Measurements from ENCODE around the gene SUSD1.

The SUSD1 gene

DNA sequence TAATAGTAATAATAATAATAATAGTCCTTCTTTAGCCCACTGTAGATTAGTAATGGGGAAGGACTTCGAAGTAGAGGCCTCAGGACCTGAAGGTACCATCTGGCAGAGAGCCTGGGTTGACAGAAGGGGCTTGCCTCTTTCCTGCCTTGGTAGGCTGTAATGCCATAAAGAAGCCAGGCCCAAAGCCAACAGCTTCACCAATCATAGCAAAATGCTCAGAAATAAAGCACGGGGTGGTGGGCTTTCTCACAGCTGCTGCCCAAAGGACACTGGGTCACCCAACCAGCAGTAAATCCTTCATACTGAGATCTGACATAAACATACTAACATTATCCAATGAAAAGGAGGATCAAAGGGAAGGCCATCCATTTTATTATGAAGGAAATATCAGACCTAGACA, 70.7 kb downstream of the SUSD1 start:
- in situ Hi-C loops (cut with MboI; ENCODE audit: low sequenced_read_pairs) = no loop called here

DNA sequence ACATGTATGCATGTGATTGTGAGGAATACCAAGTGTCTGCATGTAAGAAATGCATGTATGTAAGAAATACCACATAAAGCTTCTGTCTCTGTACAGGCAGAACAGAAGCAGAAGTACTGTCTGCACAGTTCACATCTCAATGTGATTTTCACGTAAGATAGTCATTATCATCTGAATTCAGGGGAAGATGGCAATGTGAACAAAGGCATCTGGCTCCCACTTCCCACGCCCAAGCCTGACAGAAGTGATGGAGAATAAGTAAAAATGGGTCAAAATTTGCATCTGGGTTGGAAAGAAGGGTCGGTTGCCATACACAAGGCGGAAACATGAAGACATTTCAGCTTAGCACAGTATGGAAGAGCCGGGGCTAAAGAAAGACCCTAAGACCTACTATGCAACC, 71.7 kb downstream of the SUSD1 start:
- in situ Hi-C loops (cut with MboI; ENCODE audit: low sequenced_read_pairs) = no loop called here

DNA sequence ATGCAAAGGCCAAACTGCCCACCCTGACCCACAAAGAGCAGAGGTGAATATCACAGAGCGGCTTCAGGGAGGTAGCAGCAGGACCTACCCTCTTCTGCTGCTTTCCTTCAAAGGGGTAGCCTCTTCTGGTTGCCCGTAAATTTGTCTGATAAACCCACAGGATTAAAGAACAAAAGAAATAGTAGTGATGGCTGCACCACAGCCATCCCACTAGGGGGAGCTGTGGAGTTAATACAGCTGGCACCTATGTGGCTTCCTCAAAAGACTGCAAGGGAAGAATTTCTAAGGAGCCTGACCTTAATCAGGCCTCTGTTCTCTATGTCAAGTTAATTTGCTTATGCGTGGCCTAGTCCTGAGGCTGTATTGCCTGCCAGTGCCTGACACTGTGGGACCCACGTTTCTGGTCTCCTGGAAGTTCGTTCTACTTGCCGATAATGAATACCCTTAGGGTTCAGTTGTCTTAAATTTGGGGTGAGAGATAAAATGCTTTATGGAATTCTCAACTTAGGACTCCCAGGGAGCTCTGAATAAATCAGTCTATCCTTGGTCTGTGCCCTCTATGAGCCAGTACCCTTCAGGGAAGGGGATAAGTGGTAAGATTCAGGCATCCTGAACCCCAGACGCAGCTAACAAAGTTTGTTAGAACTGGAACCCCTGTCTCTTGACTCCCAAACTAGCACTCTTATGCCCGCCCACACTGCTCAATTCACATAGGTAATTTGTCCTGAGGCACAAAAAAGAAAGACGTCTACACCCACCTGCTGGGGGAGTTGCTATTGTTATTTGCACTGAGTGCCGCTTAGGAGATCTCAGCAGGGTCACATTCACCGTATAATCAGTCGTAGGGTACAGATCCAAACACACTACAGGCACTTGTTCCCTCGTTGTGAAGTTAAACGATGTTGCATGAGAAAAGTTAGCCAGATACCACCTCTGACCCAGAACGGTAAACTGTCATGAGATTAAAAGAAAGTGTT, 77.1 kb downstream of the SUSD1 start:
- in situ Hi-C loops (cut with MboI; ENCODE audit: low sequenced_read_pairs) = loop anchor here (25.0 kb wide), 2 partner anchors 689 to 789 kb away; partner anchors contain the start of gene SLC46A2

DNA sequence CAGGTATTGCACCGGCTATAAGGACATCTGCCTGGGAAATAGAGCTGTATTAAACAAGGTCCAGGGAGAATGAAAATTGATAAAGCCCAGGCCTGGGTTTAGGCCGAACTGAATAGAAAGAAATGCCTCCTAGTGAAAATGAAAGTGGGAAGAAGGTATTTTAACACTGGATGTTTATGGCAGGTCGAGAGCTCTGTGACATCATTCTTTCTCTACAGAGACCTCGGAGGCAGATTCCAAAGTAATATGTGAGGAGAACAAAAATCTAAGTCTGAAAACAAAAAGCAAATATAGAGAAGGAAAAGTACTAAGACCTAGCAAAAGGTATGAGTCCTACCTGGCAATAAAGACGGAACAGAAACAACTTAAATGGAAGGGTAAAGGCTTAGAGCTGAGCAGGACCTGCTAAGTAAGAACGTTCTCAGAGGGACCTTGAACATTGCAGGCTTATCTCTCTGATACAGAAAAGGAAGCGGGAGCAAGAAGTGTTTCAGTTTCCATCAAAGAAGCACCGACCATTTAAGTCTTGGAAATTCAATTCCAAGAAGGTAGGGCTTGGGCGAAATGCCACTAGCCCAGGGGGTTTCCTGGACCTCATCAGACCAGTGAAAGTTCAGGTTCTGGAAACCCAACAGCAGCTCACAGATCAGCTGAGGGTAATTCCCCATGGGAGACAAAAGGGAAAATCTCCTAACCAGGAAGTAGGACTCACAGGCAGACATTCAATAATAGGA, 80.0 kb downstream of the SUSD1 start:
- in situ Hi-C loops (cut with MboI; ENCODE audit: low sequenced_read_pairs) = loop anchor here (25.0 kb wide), 2 partner anchors 692 to 792 kb away; partner anchors contain the start of gene SLC46A2

DNA sequence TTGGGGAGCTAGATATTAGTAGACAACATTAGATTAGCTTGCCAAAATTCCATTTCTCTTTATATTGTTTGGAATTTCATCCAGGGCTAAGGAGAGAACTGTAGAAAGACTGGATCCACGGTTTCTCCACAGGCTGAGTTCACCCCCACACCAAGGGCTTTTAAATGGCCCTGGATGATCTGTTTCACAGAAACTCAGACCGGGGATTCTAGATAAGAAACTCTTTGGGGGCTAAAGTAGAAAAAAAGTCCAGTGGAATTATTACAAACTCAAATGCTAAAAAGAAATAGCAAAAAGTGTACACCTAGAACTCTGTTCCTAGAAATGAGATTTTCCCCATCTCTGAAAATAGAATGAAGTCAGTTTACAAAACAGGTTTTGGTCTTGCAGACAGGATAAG, 80.9 kb downstream of the SUSD1 start:
- in situ Hi-C loops (cut with MboI; ENCODE audit: low sequenced_read_pairs) = loop anchor here (25.0 kb wide), 2 partner anchors 693 to 793 kb away; partner anchors contain the start of gene SLC46A2

DNA sequence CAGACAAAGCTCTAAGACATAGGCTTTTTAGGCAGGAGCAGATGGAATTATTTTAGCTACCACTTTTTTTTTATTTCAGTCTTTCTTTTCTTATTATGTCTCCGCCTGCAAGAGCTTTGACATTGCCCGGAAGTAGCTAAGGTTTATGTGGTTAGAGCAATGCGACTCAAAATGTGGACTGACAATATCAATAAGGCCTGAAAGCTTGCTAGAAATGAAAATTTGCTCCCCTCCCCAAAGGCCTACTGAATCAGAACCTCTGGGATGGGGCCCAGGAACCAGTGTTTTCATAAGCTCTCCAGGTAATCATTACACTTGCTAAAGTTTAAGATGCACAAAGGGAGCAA, 81.3 kb downstream of the SUSD1 start:
- in situ Hi-C loops (cut with MboI; ENCODE audit: low sequenced_read_pairs) = loop anchor here (25.0 kb wide), 2 partner anchors 693 to 793 kb away; partner anchors contain the start of gene SLC46A2

DNA sequence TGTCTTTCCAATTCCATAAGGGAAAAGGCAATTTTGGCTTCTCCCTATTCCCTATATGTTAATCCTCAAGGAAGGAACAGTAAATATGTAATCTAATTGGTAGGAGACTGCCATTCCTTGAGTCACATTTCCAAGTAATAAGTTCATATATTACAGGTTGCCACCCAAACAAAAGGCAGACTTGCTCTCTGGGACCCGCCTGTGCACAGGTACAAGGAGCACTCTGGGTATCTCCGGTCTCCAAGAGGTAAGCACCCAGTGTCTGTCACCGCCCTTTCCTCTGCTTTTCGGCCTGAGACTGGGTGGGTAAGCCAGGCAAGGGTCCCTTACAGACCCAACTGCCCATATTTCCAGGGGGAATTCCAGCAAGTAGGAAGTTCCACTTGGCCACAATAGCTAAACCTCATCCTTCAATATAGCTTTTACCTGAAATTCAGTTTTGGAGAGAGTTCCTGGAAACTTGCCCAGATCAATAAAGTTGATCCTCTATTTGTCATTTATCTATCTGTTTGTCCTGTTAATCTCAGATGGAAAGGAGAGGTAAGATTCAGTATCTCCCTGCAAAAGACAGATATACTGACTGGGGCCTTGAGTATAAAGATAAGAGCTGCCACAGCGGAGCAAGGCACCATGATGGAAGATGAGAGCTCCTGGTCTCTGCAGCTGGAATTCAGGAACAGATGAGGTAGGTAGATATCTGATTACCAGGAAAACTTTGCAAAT, 81.8 kb downstream of the SUSD1 start:
- in situ Hi-C loops (cut with MboI; ENCODE audit: low sequenced_read_pairs) = loop anchor here (25.0 kb wide), 2 partner anchors 694 to 794 kb away; partner anchors contain the start of gene SLC46A2

DNA sequence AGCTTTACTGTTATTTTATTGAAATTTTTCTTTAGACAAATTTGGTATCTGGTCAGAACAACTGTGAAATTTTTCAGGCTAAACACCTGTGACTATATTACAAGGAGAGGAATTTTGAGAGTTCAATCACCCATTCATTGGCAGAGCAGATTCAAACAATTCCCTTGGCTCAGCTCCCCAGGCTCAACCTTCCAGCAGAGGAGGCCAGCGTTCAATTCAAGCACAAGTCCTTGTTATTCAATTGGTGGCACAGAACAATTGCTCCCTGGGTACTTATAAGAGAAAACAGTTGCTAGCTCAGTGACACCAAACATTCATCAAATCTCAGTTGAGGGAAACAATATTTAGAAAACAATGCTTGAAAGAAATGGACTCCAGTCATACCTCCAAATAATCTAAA, 83.3 kb downstream of the SUSD1 start:
- in situ Hi-C loops (cut with MboI; ENCODE audit: low sequenced_read_pairs) = loop anchor here (25.0 kb wide), 2 partner anchors 695 to 795 kb away; partner anchors contain the start of gene SLC46A2

DNA sequence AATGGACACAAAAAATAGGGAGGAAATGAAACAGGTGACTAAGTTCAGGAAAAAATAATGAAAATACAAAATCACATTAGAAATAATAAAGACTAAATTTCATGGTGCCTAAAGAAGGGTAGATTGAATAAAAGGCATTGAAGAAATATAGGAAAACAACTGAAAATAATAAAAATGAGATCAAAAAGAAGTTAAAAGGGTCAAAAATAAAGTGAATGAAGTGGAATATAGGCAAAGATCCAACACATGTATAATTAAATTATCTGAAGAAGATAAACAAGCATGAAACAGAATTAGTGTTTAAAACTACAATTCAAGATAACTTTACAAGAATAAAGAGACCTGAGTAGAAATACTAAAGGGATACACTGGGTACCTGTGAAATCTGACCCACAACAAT, 87.6 kb downstream of the SUSD1 start:
- in situ Hi-C loops (cut with MboI; ENCODE audit: low sequenced_read_pairs) = loop anchor here (5.0 to 25.0 kb wide), 3 partner anchors 270 to 800 kb away; partner anchors contain the start of gene SLC46A2

DNA sequence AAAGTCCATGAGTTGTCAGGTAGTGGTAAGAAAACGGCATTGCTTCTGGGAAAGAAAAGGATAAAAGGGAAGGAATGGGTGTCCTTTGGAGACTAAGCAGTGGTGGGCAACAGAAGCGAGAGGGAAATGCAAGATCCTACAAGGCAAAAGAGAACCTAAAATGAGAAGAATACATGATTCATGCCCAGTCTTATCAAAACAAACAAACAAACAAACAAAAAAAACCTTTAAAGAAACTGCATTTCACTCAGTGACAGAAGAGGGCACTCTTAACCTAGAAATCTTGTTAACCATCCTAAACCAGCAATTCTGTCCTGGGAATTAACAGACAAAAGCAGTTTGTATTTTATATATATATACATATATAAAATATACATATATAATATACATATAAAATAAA, 88.5 kb downstream of the SUSD1 start:
- in situ Hi-C loops (cut with MboI; ENCODE audit: low sequenced_read_pairs) = loop anchor here (5.0 to 25.0 kb wide), 3 partner anchors 271 to 801 kb away; partner anchors contain the start of gene SLC46A2

DNA sequence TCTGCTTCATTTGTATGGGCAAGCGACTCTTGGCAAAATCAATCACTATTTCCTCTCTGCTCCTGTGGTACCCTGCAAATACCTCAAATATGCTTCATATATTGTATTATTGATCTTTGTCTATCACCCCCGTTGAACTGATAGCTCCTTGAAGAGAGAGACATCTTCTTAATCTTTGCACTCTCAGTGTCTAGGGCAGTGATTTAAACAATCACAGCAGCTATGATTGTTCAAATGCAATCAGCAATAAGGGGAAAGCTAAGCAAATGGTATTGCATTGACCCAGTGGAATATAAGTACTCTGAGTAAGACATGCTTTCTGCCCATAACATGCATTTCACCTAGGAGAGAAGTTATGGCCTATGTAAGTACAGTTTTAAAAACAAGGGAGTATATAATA, 90.2 kb downstream of the SUSD1 start:
- in situ Hi-C loops (cut with MboI; ENCODE audit: low sequenced_read_pairs) = loop anchor here (5.0 to 25.0 kb wide), 4 partner anchors 272 to 802 kb away; partner anchors contain the start of gene SLC46A2

DNA sequence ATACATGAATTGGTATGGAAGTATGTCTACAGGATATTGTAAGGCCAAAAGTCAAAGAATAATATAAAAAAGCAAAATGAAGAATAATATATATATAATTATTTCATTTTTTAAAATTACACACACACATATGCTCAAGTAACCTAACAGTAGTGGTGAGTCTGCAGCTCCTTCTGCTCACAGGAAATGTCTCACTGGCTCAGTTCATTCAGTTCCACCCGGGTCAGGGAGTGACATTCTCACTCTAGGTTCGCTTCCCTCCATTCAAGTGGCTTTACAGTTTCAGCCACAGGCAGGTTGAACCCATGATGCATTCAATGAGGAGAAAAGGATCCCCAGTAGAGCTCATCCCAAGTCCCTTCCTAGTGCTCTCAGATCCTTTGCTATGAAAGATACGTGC, 90.8 kb downstream of the SUSD1 start:
- in situ Hi-C loops (cut with MboI; ENCODE audit: low sequenced_read_pairs) = loop anchor here (5.0 to 25.0 kb wide), 3 partner anchors 322 to 803 kb away; partner anchors contain the start of gene SLC46A2

DNA sequence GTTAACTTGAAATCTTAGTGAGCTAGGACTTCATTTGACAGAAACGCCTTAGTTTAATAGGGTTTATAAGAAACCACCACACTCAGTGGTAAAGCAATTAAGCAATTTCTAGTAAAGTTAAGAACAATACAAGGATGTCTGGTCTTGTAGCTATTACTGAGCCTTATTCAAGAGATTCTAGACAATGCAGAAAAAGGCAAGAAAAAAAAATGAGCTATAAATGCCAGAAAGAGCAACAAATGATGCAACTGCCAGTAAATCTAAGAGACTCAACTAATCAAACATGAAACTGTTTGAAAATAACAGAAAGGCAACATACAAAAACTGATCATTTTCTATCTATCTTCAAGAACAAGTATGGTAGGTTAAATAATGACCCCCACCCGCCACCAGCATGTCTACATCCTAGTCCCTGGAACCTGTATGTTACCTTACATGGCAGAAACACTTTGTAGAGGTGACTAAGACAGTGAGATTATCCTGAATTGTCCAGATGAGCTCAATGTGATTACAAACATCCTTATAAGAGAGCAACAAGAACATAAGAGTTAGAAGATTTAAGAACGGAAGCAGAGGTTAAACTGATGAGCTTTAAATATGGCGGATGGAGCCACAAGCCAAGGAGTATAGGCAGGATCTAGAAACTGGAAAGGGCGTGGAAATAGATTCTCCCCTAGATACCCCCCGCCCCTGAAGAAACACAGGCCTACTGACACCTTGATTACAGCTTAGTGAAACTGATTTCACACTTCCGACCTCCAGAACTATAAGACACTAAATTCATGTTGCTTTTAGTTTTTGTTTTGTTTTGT, 93.0 kb downstream of the SUSD1 start:
- in situ Hi-C loops (cut with MboI; ENCODE audit: low sequenced_read_pairs) = loop anchor here (5.0 to 25.0 kb wide), 3 partner anchors 320 to 805 kb away; partner anchors contain the start of gene SLC46A2

DNA sequence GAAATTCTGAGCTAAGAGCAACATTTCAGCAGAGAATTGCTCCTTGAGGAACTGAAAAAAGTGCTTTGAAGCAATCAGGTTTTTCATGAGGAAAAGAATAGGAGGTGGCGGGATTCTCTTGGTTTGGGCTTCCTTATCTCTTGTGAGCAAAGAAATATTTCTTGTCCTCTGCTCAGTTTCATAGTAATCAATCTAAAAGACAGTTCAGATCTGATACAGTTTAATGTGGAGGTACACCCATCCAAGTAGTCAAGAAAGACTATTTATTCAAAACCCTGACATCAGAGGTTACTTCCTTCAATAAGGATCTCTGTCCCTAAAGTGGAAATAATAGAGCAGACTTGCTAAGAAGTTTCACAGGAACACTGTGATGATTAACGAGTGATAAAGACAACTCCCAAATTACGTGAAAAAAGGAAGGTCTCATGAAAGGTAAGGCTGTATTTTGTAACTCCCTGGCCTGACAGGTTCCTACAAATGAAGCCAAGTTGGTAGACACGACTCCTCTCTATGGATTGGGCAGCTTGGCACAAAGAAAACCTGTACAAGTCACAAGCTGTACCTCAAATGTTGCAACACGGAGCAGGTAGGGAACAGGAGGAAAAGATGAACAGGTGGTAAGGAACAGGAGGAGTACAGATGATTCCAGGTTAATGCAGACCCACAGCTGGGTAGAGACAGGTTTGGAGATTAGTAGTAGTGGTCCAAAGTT, 94.1 kb downstream of the SUSD1 start:
- in situ Hi-C loops (cut with MboI; ENCODE audit: low sequenced_read_pairs) = loop anchor here (5.0 to 25.0 kb wide), 3 partner anchors 319 to 806 kb away; partner anchors contain the start of gene SLC46A2

DNA sequence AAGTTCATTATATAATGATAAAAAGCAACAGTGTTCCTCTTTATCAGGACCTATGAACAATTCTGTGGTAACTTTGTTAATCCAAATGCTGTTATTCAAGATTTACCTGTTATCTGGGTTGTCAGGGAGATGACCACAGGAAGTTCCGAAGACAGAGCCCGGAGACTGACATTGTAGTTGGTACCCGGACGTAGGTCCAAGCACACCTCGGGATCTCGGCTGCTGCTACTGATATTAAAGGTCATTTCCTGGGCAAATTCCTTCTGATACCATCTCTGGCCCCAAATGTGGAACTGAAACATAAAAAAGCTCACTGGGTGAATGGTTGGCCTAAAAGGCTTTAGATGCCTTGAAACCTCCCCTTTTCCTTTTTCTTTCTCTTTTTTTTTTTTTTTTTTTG, 96.7 kb downstream of the SUSD1 start:
- in situ Hi-C loops (cut with MboI; ENCODE audit: low sequenced_read_pairs) = loop anchor here (10.0 to 25.0 kb wide), 3 partner anchors 474 to 809 kb away; partner anchors contain the start of gene SLC46A2

DNA sequence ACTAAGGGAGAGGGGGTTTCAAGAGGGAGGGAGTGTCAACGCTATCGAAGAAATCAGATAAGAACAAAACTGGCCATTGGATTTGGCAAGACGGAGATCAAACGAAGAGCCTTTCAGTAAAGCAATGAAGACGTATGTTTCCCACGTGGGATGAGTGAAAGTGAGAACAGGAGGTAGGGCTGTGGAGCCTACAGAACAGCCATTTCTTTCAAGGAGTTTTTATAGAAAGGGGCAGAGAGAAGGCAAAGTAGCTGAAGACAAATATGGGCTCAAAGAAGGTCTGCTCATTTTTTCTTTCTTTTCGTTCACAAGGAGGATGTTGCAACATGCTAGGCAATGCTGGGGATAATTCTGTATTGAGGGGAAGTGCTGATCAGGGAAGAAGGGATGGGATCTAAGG, 98.3 kb downstream of the SUSD1 start:
- in situ Hi-C loops (cut with MboI; ENCODE audit: low sequenced_read_pairs) = loop anchor here (10.0 to 25.0 kb wide), 3 partner anchors 472 to 810 kb away; partner anchors contain the start of gene SLC46A2

DNA sequence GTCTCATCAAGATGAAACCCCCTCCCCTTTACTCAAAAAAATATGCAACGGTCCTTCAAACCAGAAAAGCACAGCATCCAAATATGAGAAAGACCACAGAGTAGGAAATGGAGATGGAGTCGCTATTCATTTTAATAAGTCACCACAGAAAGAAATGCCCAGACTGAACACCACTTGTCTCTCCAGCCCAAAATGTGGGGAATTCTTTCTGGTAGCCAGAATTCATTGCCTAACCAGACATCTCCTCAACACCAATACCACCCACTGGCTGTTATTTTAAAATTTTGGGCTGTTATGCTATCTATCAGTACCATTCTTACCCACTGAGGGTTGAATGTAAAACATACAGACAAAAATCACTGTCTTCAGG, 100.1 kb downstream of the SUSD1 start:
- in situ Hi-C loops (cut with MboI; ENCODE audit: low sequenced_read_pairs) = loop anchor here (10.0 to 25.0 kb wide), 3 partner anchors 470 to 812 kb away; partner anchors contain the start of gene SLC46A2

DNA sequence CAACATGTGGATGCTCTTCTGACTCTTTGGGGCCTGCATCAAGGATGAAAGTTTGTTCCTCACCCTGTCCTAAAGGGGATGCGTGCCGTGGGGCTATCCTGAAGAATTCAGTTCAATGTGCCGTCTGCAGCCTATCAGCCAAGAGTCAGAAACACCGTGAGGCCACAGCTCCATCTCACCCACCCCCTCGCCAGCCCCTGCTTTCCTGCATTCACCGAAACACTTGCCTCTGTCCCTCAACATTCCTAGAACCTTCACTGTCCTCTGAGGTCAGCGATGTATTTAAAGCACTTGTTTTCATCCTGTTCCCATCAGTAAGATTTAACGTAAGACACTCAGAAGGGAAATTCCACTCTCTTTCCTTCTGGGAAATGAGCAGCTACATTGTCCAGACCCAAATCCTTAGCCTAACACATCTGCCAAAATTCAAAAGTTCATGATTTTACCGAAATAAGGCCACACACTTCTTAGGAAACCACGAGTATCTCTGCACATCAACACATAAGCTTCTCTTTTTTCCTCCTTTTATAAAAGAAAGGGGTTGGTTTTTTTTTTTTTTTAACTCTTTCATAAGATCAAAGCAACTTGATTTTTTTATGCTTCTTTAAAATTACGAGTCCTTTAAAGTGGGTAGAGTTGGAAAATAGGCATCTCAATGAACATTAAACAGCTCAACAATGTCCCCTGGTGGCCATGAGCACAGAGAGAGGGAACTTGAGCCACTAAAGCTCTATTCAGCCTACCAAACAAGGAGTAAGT, 100.7 kb downstream of the SUSD1 start:
- in situ Hi-C loops (cut with MboI; ENCODE audit: low sequenced_read_pairs) = loop anchor here (10.0 to 25.0 kb wide), 3 partner anchors 470 to 813 kb away; partner anchors contain the start of gene SLC46A2
